Activated naive CD8-positive, alpha-beta T cell (primary cell): ENCODE results near the gene GPBP1L1.
"Not testable (repeated sequence)": the region's sequence is repeated elsewhere in the genome, so short reads cannot be mapped to it uniquely, and the experiment has no call there.

Experiments
- H3K27ac Mint-ChIP-seq: one replicate; pipeline ENCODE4 v1.8.0; 2021; ENCODE audit warnings: mixed read lengths
- H3K27me3 Mint-ChIP-seq: one replicate; pipeline ENCODE4 v1.8.0; 2021; ENCODE audit warnings: mixed read lengths
- H3K36me3 Mint-ChIP-seq: one replicate; pipeline ENCODE4 v1.8.0; 2021; ENCODE audit warnings: mixed read lengths
- H3K4me1 Mint-ChIP-seq: one replicate; pipeline ENCODE4 v1.8.0; 2021; ENCODE audit warnings: low read depth, mixed read lengths
- H3K4me3 Mint-ChIP-seq: one replicate; pipeline ENCODE4 v1.8.0; 2021; ENCODE audit warnings: mild to moderate bottlenecking, mixed read lengths
- H3K9me3 Mint-ChIP-seq: one replicate; pipeline ENCODE4 v1.8.0; 2021; ENCODE audit warnings: low read depth, mixed read lengths

GPBP1L1 gene

GRCh38 chr1:45687754-45688740 lies 1.7 kb upstream of the GPBP1L1 start, which contains the start of gene TMEM69:
TSS of gene TMEM69 (plus strand) at chr1:45688181. CDS start at chr1:45691069, 2,888 bp downstream.
- Mint-ChIP-seq H3K9me3 (no peaks in the 10 kb centered on the region), H3K4me3 (peak within 1 kb of the TSS; percentile 100), H3K27ac (peak within 1 kb of the TSS; percentile 99), H3K36me3 (peaks cover 6% of the 10 kb centered on the region), H3K27me3 (no peaks in the 10 kb centered on the region), H3K4me1 (peaks cover 46% of the 10 kb centered on the region)

- Mint-ChIP-seq H3K9me3 (no peaks in the 10 kb centered on the region), H3K27ac (peak overlapping the region; percentile 99), H3K4me3 (peak overlapping the region; percentile 100), H3K27me3 (no peaks in the 10 kb centered on the region), H3K4me1 (peaks cover 54% of the 10 kb centered on the region), H3K36me3 (peaks cover 6% of the 10 kb centered on the region)
Observed at GRCh38 chr1:45687014-45687753, 851 bp upstream of the GPBP1L1 start.

- Mint-ChIP-seq H3K4me3 (peak overlapping the region; percentile 100), H3K27ac (peak overlapping the region; percentile 99), H3K27me3 (no peaks in the 10 kb centered on the region), H3K4me1 (peaks cover 63% of the 10 kb centered on the region), H3K9me3 (no peaks in the 10 kb centered on the region), H3K36me3 (peaks cover 5% of the 10 kb centered on the region)
Observed at GRCh38 chr1:45686015-45686287, 382 bp downstream of the GPBP1L1 start.

DNA sequence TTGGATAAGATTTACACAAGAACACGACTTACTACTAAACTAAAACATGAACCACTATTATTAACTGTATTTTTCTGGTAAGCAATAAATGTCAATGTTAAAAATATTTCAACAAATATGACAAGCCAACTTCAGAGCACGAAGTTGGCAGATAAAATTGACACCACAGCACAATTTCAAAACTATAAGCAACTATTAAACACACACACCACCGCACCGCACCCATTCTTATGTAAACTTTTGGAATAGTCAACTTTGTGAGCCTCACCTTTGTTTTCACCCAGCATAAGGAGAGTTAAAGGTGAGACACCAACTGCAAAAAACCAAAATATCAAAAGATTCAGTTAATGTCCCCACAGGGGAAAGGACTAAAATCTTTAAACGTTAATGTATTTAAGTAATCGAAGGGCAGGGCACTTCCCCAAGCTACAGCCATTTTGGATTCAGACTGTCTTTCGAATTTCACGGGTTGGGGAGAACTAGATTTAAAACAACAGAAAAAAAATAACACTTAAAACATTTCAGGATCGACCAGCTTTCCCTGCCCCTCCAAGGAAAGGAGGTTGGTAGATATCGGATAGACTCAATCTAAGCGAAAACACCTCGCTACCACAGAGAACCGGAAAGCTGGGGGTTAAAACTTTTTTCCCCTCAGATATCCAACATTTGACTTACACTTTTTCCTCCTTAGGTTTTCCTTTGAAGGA lies 872 bp downstream of the GPBP1L1 start:
- peak overlapping the region; percentile 100 for H3K4me3 Mint-ChIP-seq
- peaks cover 4% of the 10 kb centered on the region for H3K36me3 Mint-ChIP-seq
- H3K4me1 Mint-ChIP-seq: peaks cover 64% of the 10 kb centered on the region

GRCh38 chr1:45684402-45684801 lies 1.9 kb downstream of the GPBP1L1 start:
- H3K4me1 Mint-ChIP-seq: peaks cover 62% of the 10 kb centered on the region
- H3K9me3 Mint-ChIP-seq: no peaks in the 10 kb centered on the region
- no peak overlapping the region for H3K27ac Mint-ChIP-seq
- H3K36me3 Mint-ChIP-seq: peaks cover 4% of the 10 kb centered on the region
- H3K4me3 Mint-ChIP-seq: peak overlapping the region; percentile 100
- no peaks in the 10 kb centered on the region for H3K27me3 Mint-ChIP-seq

More for the DNA sequence above, 872 bp downstream of the GPBP1L1 start:
- H3K27ac Mint-ChIP-seq: peak overlapping the region; percentile 99
- no peaks in the 10 kb centered on the region for H3K9me3 Mint-ChIP-seq
- H3K27me3 Mint-ChIP-seq: no peaks in the 10 kb centered on the region

GRCh38 chr1:45682942-45683341 lies 3.4 kb downstream of the GPBP1L1 start:
- H3K36me3 Mint-ChIP-seq: no peaks in the 10 kb centered on the region
- no peaks in the 10 kb centered on the region for H3K27me3 Mint-ChIP-seq
- peak overlapping the region; percentile 32 for H3K4me3 Mint-ChIP-seq
- no peak overlapping the region for H3K27ac Mint-ChIP-seq
- H3K4me1 Mint-ChIP-seq: peaks cover 66% of the 10 kb centered on the region
- H3K9me3 Mint-ChIP-seq: no peaks in the 10 kb centered on the region

DNA sequence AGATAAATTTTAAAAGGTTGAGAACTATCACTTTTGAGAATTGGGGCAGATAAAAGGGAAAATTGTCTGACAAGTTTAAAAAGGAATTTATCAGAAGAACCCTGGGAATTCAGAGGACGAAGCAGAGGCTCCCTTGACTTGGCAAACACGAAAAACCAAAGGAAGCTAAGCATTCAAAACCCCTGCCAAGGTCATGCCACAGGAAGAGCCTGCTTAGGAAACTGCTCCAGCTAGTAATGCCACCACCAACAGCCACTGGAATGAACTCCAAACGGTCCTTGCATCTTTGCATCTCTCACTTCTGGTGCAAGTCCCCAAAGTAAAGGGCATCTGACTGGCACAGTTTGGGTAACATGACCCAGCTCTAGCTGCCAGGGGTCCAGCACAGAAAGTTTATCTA lies 7.2 kb downstream of the GPBP1L1 start:
- H3K9me3 Mint-ChIP-seq: no peaks in the 10 kb centered on the region
- H3K36me3 Mint-ChIP-seq: peaks cover 2% of the 10 kb centered on the region
- peak overlapping the region; percentile 49 for H3K4me3 Mint-ChIP-seq
- peaks cover 81% of the 10 kb centered on the region for H3K4me1 Mint-ChIP-seq
- no peaks in the 10 kb centered on the region for H3K27me3 Mint-ChIP-seq
- H3K27ac Mint-ChIP-seq: no peak overlapping the region

DNA sequence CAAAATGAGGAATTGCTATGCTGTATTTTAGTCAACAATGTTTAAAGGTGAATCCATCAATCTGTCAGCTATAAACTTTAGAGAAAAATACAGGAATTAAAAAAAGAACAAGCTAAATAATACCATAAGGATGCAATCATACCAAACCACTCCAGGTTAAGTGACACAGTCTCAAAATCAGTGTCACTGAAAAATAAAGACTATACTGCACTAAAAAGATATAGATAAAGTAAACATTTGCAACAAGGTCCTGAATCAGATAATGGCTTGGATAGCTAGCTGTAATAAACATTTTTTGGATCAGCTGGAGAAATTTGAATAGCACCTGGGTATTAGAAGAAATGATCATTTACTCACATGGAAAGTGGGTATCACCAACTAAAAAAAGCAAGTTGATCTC lies 7.8 kb downstream of the GPBP1L1 start:
- Mint-ChIP-seq H3K9me3 (no peaks in the 10 kb centered on the region), H3K27ac (peak overlapping the region; percentile 7), H3K27me3 (no peaks in the 10 kb centered on the region), H3K4me1 (peaks cover 87% of the 10 kb centered on the region), H3K4me3 (peak overlapping the region; percentile 27), H3K36me3 (peaks cover 2% of the 10 kb centered on the region)

- H3K9me3 Mint-ChIP-seq: no peaks in the 10 kb centered on the region
- H3K27me3 Mint-ChIP-seq: no peaks in the 10 kb centered on the region
- peak overlapping the region; percentile 38 for H3K4me3 Mint-ChIP-seq
- H3K4me1 Mint-ChIP-seq: peaks cover 92% of the 10 kb centered on the region
- peaks cover 4% of the 10 kb centered on the region for H3K36me3 Mint-ChIP-seq
- no peak overlapping the region for H3K27ac Mint-ChIP-seq
Observed at GRCh38 chr1:45677751-45678245, 8.5 kb downstream of the GPBP1L1 start.

- Mint-ChIP-seq H3K4me1 (peaks cover 84% of the 10 kb centered on the region), H3K27ac (peak overlapping the region; percentile 12)
- H3K27me3 Mint-ChIP-seq, H3K36me3 Mint-ChIP-seq, H3K4me3 Mint-ChIP-seq, H3K9me3 Mint-ChIP-seq: not testable (repeated sequence)
Observed at GRCh38 chr1:45676553-45676952, 9.8 kb downstream of the GPBP1L1 start.

DNA sequence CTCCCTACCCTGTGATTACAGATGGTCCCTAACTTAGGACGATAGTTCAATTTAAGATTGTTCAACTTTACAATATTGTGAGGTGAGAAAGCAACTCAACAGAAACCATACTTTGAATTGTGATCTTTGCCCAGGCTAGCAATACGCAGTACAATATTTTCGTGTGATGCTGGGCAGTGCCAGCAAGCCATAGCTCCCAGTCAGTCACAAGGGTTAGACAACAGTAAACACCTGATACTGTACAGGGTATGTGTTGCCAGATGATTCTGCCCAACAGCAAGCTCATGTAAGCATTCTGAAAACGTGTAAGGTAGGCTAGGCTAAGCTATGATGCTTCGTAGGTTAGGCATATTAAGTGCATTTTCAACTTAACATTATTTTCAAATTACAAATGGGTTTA lies 11.9 kb downstream of the GPBP1L1 start:
- Mint-ChIP-seq H3K4me1 (peaks cover 78% of the 10 kb centered on the region), H3K36me3 (peaks cover 4% of the 10 kb centered on the region), H3K27ac (no peak overlapping the region), H3K9me3 (no peaks in the 10 kb centered on the region), H3K4me3 (no peak overlapping the region), H3K27me3 (no peaks in the 10 kb centered on the region)

- H3K36me3 Mint-ChIP-seq: peaks cover 4% of the 10 kb centered on the region
- H3K4me1 Mint-ChIP-seq: peaks cover 79% of the 10 kb centered on the region
- no peak overlapping the region for H3K27ac Mint-ChIP-seq
- H3K4me3 Mint-ChIP-seq: no peak overlapping the region
- no peaks in the 10 kb centered on the region for H3K9me3 Mint-ChIP-seq
- H3K27me3 Mint-ChIP-seq: no peaks in the 10 kb centered on the region
Observed at GRCh38 chr1:45673956-45674355, 12.4 kb downstream of the GPBP1L1 start.

GRCh38 chr1:45669859-45670655 lies 16.3 kb downstream of the GPBP1L1 start:
- Mint-ChIP-seq H3K27me3 (no peaks in the 10 kb centered on the region), H3K27ac (peak overlapping the region; percentile 54)

DNA sequence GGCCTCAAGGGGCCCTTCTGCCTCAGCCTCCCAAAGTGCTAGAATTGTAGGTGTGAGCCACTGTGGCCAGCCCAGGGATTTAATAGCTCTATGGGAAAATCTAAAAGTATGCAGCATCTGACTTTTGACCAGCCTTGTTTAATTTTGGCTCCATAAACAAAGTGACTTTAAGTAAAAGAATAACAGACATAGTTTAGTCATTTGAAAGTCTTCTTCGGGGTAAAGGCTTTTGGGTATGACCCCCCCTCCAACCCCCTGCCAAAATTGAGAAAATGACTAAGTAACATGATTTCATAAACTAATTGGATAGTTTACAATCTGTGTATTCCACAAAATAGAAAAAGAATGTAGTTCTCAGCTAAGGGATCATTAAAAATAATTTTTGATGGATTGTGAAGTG lies 17.0 kb downstream of the GPBP1L1 start:
- Mint-ChIP-seq H3K4me1 (peaks cover 65% of the 10 kb centered on the region), H3K36me3 (peaks cover 2% of the 10 kb centered on the region), H3K27ac (no peak overlapping the region), H3K27me3 (no peaks in the 10 kb centered on the region), H3K4me3 (no peak overlapping the region), H3K9me3 (no peaks in the 10 kb centered on the region)

More at GRCh38 chr1:45669859-45670655, 16.3 kb downstream of the GPBP1L1 start:
- Mint-ChIP-seq H3K9me3 (no peaks in the 10 kb centered on the region), H3K4me1 (peaks cover 70% of the 10 kb centered on the region), H3K36me3 (peaks cover 4% of the 10 kb centered on the region), H3K4me3 (no peak overlapping the region)
